Neuronal stem cell (in vitro differentiated cells): ENCODE results near the gene DPP6.
A peak's percentile ranks its signal among the peaks of the same experiment; 100 is the strongest.

ENCODE experiments used
- DNase-seq: peaks from one replicate; pipeline ENCODE4 v3.0.0-alpha.2; 2013; ENCODE audit warnings: low spot score
- H2AFZ ChIP-seq: one replicate; pipeline ENCODE4 v1.6.1; 2013; ENCODE audit warnings: mild to moderate bottlenecking, low read length, inconsistent platforms
- H2AK5ac ChIP-seq: 2 replicates; pipeline ENCODE4 v1.6.1; 2013; ENCODE audit warnings: low read depth, mild to moderate bottlenecking, inconsistent platforms, low read length, moderate library complexity, mixed read lengths
- H2BK120ac ChIP-seq: 2 replicates; pipeline ENCODE4 v1.6.1; 2013; ENCODE audit warnings: low read depth, mild to moderate bottlenecking, inconsistent platforms, low read length, moderate library complexity, mixed read lengths
- H2BK12ac ChIP-seq: one replicate; pipeline ENCODE4 v1.6.1; 2013; ENCODE audit warnings: low read length, inconsistent platforms
- H2BK15ac ChIP-seq: 2 replicates; pipeline ENCODE4 v1.6.1; 2013; ENCODE audit warnings: mild to moderate bottlenecking, low read length, inconsistent platforms, mixed read lengths
- H2BK5ac ChIP-seq: one replicate; pipeline ENCODE4 v1.6.1; 2013; ENCODE audit warnings: inconsistent platforms, mild to moderate bottlenecking, low read length, moderate library complexity
- H3K14ac ChIP-seq: one replicate; pipeline ENCODE4 v1.6.1; 2013; ENCODE audit warnings: low read length, inconsistent platforms
- H3K18ac ChIP-seq: 2 replicates; pipeline ENCODE4 v1.6.1; 2013; ENCODE audit warnings: low read length, inconsistent platforms
- H3K23ac ChIP-seq: 2 replicates; pipeline ENCODE4 v1.6.1; 2013; ENCODE audit warnings: low read depth, mild to moderate bottlenecking, mixed read lengths, low read length, inconsistent platforms; ENCODE audit not compliant: poor library complexity
- H3K27ac ChIP-seq: replicated peaks from 3 replicates; pipeline ENCODE4 v1.5.1; 2013; ENCODE audit warnings: low read length, inconsistent platforms
- H3K27me3 ChIP-seq, 3 experiments: 2 replicates each; pipeline ENCODE4 v1.6.1; 2013; ENCODE audit warnings: low read length in 3 of 3, mild to moderate bottlenecking in 2 of 3, inconsistent platforms in 1 of 3, low read depth in 1 of 3, mixed read lengths in 1 of 3, moderate library complexity in 1 of 3; ENCODE audit not compliant: control insufficient read depth in 3 of 3, insufficient read depth in 3 of 3
- H3K36me3 ChIP-seq, 2 donors: replicated peaks in 1 of 2; 2 replicates each; pipeline ENCODE4 v1.6.1; 2013; ENCODE audit warnings: low read length in 2 of 2; ENCODE audit not compliant: control insufficient read depth in 2 of 2, insufficient read depth in 2 of 2
- H3K4ac ChIP-seq: 2 replicates; pipeline ENCODE4 v1.6.1; 2013; ENCODE audit warnings: inconsistent platforms, mild to moderate bottlenecking, low read length, moderate library complexity
- H3K4me1 ChIP-seq, 2 donors: 1 replicate in 1 of 2; 2 replicates in 1 of 2; pipeline ENCODE4 v1.6.1; 2013; ENCODE audit warnings: low read length in 2 of 2, low read depth in 1 of 2; ENCODE audit not compliant: control insufficient read depth in 2 of 2, insufficient read depth in 1 of 2
- H3K4me2 ChIP-seq: one replicate; pipeline ENCODE4 v1.6.1; 2013; ENCODE audit warnings: mild to moderate bottlenecking, low read length, inconsistent platforms; ENCODE audit not compliant: insufficient read depth, poor library complexity, severe bottlenecking
- H3K4me3 ChIP-seq, 2 donors: 2 replicates each; pipeline ENCODE4 v1.5.1; 2013; ENCODE audit warnings: low read length in 2 of 2, mild to moderate bottlenecking in 2 of 2, inconsistent platforms in 1 of 2, moderate library complexity in 1 of 2
- H3K79me1 ChIP-seq: one replicate; pipeline ENCODE4 v1.6.1; 2013; ENCODE audit warnings: low read depth, mild to moderate bottlenecking, inconsistent platforms, low read length, moderate library complexity
- H3K9ac ChIP-seq: one replicate; pipeline ENCODE4 v1.6.1; 2013; ENCODE audit warnings: mild to moderate bottlenecking, low read depth, low read length, inconsistent platforms; ENCODE audit not compliant: poor library complexity
- H3K9me3 ChIP-seq, 2 donors: replicated peaks in 1 of 2; 2 replicates each; pipeline versions ENCODE3 to v1.6.1; 2013; ENCODE audit warnings: low read length in 2 of 2, mild to moderate bottlenecking in 2 of 2, inconsistent platforms in 1 of 2, low read depth in 1 of 2, mixed read lengths in 1 of 2, moderate library complexity in 1 of 2; ENCODE audit not compliant: control insufficient read depth in 2 of 2, insufficient read depth in 1 of 2
- H4K8ac ChIP-seq: one replicate; pipeline ENCODE4 v1.6.1; 2013; ENCODE audit warnings: low read depth, mild to moderate bottlenecking, inconsistent platforms, low read length, moderate library complexity
- H4K91ac ChIP-seq: one replicate; pipeline ENCODE4 v1.6.1; 2013; ENCODE audit warnings: low read length, low read depth, mild to moderate bottlenecking, inconsistent platforms; ENCODE audit not compliant: poor library complexity
- WGBS, 2 donors: extraction: QIAGEN DNeasy Blood & Tissue Kit; methylation state at CpG; one replicate each; pipeline ENCODE4 v1.1.7; 2013; ENCODE audit warnings: missing lambda C conversion rate in 2 of 2, mixed read lengths in 1 of 2; ENCODE audit not compliant: insufficient read length in 2 of 2, insufficient replicate concordance in 1 of 2; ENCODE audit errors: extremely low coverage in 2 of 2; 5-methylcytosine and 5-hydroxymethylcytosine counted together

DPP6 gene

GRCh38 chr7:154436560-154436959, 384.4 kb downstream of the DPP6 start:
- Histone ChIP-seq H3K9me3 (no peaks in the 10 kb centered on the region), H3K27ac (no peak overlapping the region), H3K9ac (no peak overlapping the region), H3K14ac (no peak overlapping the region), H2BK15ac (no peak overlapping the region), H2AK5ac (no peak overlapping the region), H3K4me2 (no peak overlapping the region), H4K91ac (no peak overlapping the region), H3K36me3 (no peaks in the 10 kb centered on the region), H3K27me3 (no peaks in the 10 kb centered on the region), H2BK5ac (no peak overlapping the region), H3K23ac (no peak overlapping the region), H3K18ac (no peak overlapping the region), H2BK12ac (no peak overlapping the region), H3K79me1 (peaks cover 2% of the 10 kb centered on the region), H2AFZ (no peak overlapping the region), H3K4ac (no peak overlapping the region), H3K4me3 (no peak overlapping the region), H4K8ac (no peak overlapping the region), H2BK120ac (no peak overlapping the region), H3K4me1 (no peaks in the 10 kb centered on the region)
- WGBS, 2 donors = no CpG with 5 or more reads among the region's 4 CpGs
- no peak for DNase-seq

DNA sequence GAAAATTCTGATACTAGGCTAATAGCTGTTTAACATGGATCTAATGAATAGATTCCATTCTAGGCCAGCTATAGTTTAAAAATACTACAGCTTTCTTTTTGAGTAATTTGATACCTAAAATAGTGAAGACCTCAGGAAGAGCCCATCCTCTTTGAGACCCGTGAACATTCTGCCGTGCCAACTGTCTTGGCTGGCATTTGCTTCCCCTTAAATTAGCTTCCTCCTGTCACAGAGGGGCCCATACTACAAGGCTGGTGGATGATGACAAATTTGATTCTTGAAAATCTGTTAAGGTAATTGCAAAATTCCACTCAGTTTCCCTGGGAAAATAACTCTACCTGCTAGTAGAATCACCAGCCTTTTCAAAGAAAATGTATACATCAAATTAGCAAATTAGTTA, 385.0 kb downstream of the DPP6 start:
- no peak overlapping the region for H2BK5ac ChIP-seq

GRCh38 chr7:154438571-154439367, 386.6 kb downstream of the DPP6 start:
- Histone ChIP-seq H3K27ac (no peak overlapping the region), H2AK5ac (no peak overlapping the region), H3K18ac (no peak overlapping the region), H3K9me3 (no peaks in the 10 kb centered on the region), H3K27me3 (no peaks in the 10 kb centered on the region), H3K4me1 (peaks cover 0 to 8% of the 10 kb centered on the region in 2 donors), H3K23ac (no peak overlapping the region), H2AFZ (no peak overlapping the region), H4K8ac (no peak overlapping the region), H2BK15ac (no peak overlapping the region), H2BK5ac (no peak overlapping the region), H3K9ac (no peak overlapping the region), H3K36me3 (no peaks in the 10 kb centered on the region), H3K4me2 (no peak overlapping the region), H3K4me3 (no peak overlapping the region), H3K4ac (no peak overlapping the region), H2BK120ac (no peak overlapping the region), H3K79me1 (peaks cover 2% of the 10 kb centered on the region), H2BK12ac (no peak overlapping the region), H3K14ac (no peak overlapping the region), H4K91ac (no peak overlapping the region)
- no peak for DNase-seq
- WGBS, 2 donors = no CpG with 5 or more reads among the region's 7 CpGs

More for the DNA sequence above, 385.0 kb downstream of the DPP6 start:
- H3K36me3 ChIP-seq = no peaks in the 10 kb centered on the region
- no peak overlapping the region for H3K14ac ChIP-seq
- H3K9me3 ChIP-seq = no peaks in the 10 kb centered on the region
- peaks cover 0 to 2% of the 10 kb centered on the region in 2 donors for H3K4me1 ChIP-seq
- H3K4me3 ChIP-seq = no peak overlapping the region
- no peak overlapping the region for H4K91ac ChIP-seq
- H3K27ac ChIP-seq = no peak overlapping the region
- H2AK5ac ChIP-seq = no peak overlapping the region
- H3K4ac ChIP-seq = no peak overlapping the region
- no peak for DNase-seq
- H4K8ac ChIP-seq = no peak overlapping the region
- no peak overlapping the region for H2BK120ac ChIP-seq
- no peak overlapping the region for H3K9ac ChIP-seq
- no peaks in the 10 kb centered on the region for H3K27me3 ChIP-seq
- H3K18ac ChIP-seq = no peak overlapping the region
- no peak overlapping the region for H3K4me2 ChIP-seq
- H2BK15ac ChIP-seq = no peak overlapping the region
- no peak overlapping the region for H3K23ac ChIP-seq
- H2BK12ac ChIP-seq = no peak overlapping the region
- peaks cover 2% of the 10 kb centered on the region for H3K79me1 ChIP-seq
- no peak overlapping the region for H2AFZ ChIP-seq
- no CpG with 5 or more reads among the region's 2 CpGs for WGBS, 2 donors

GRCh38 chr7:154440058-154440457, 387.9 kb downstream of the DPP6 start:
- no peak for DNase-seq
- Histone ChIP-seq H3K4me2 (no peak overlapping the region), H3K9me3 (no peaks in the 10 kb centered on the region), H3K23ac (no peak overlapping the region), H3K36me3 (no peaks in the 10 kb centered on the region), H2BK12ac (no peak overlapping the region), H2BK5ac (no peak overlapping the region), H3K4me3 (no peak overlapping the region), H2AFZ (no peak overlapping the region), H3K18ac (no peak overlapping the region), H3K79me1 (peaks cover 2% of the 10 kb centered on the region), H3K4me1 (peaks cover 0 to 8% of the 10 kb centered on the region in 2 donors), H4K91ac (peak overlapping the region; percentile 22), H3K27me3 (no peaks in the 10 kb centered on the region), H2AK5ac (peak overlapping the region; percentile 32), H2BK15ac (no peak overlapping the region), H3K14ac (no peak overlapping the region), H3K9ac (no peak overlapping the region), H3K4ac (no peak overlapping the region), H3K27ac (no peak overlapping the region), H2BK120ac (no peak overlapping the region), H4K8ac (no peak overlapping the region)
- WGBS, 2 donors = no CpG with 5 or more reads among the region's 9 CpGs
